ENCODE data around the gene TCP10L.
"Not testable (repeated sequence)": the region's sequence is repeated elsewhere in the genome, so short reads cannot be mapped to it uniquely, and the experiment has no call there.

The TCP10L gene

DNA sequence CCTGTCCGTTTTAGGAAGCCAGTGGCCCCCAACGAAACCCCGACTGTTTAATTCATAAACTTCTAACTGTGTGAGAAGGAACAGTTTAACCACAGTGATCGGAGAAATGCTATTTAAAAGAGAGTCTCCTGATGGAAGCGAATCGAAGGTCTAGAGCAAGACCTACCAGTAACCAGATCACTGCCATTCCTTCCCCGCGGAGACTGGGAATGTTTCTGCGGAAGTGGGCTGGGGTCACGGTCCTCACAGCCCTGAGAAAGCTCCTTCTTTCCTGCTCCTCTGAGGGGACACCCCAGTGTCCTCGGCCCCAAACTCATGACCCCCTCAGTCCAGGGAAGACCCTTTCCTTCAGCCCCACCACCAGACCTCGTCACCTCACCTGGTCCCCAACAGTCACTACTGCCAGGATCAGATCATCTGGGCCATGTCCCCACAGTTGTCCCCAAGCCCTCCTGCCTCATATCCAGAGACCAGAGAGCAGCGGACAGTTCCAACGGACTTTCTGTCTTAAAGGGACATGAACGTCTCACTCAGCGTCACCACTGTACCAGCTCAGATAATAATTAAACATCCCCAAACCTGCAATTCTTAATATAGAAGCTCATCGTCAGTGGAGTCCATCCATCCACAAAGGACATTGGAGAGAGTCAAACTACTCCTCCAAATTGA, at the start of gene TCP10L:
Gene TCP10L (minus strand): TSS at position 482 of the 669 bp plus-strand sequence. CDS start 1,219 bp downstream, outside the sequence.
- DNase-seq, result no peak

GRCh38 chr21:32626621-32627196, 41.4 kb upstream of the TCP10L start:
- no peak for DNase-seq

DNA sequence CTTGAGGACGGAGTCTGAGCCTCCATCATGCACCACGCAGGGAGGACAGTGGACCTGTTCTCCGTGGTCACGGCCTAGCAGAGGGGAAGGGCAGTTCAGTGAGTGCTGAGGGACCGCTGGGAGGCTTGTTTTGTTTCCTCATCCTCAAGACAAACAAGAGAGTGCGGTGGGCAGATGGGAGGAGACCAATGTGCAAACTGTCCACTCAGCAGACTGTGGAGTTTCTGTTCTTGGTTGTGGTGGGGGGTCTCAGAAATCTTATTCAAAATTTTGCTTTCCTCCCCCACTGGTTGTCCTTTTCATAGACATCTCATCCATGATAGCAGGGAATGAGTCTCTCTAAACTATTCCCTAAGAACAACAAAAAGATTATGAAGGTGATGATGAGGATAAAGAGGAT, 32.9 kb upstream of the TCP10L start:
- not testable (repeated sequence) for DNase-seq

GRCh38 chr21:32613436-32614043, 28.2 kb upstream of the TCP10L start:
- DNase-seq, result no peak

- no peak for DNase-seq
These were observed 27.6 kb upstream of the TCP10L start for GRCh38 chr21:32612999-32613337.

DNA sequence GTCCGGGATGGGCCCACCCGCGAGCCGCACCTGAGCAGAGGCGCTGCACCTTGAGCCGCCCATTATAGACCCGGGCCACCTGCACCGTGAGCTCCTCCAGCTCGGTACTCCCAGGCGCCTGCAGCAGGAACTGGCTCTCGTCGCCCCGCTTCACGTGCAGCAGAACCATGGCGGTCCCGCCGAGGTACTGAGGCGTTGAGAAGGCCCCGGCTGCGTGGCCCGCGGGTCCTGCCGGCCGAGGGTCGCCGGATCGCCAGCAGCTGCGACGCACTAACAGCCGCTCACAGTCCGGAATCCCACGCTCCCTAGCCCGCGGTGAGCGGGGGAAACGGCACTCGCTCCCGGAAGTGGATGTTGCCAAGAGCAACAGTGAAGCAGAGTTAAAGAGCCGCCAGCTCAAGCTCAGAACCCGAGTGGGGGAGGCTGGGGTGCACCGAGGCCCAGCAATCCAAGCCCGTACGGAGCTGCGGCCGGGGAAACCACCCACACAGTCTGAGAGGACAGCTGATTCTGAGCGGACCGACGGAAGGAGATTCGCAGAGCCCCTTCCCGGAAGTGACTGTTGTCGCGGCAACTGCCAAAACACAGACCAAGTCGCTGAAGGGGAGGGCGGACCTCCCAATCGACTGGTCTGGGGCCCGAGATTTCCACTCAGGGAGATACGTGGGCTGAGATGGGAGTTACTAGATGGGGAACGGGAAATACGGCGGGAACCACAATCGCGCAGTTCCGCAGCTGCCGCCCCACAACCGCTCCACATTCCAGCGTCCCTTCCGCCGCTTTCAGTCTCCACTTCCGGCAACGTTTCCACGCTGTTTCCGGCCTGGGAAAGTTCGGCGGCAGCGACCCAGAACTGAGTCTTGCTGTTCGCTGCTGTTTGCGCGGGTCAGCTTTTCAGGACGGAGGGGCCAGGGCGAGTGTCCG, 27.0 kb upstream of the TCP10L start, which contains the start of gene CFAP298:
Gene CFAP298 (minus strand): TSS at position 303 of the 924 bp plus-strand sequence. CDS start 134 bp downstream, at position 169.
- DNase-seq, result peak; percentile 91

DNA sequence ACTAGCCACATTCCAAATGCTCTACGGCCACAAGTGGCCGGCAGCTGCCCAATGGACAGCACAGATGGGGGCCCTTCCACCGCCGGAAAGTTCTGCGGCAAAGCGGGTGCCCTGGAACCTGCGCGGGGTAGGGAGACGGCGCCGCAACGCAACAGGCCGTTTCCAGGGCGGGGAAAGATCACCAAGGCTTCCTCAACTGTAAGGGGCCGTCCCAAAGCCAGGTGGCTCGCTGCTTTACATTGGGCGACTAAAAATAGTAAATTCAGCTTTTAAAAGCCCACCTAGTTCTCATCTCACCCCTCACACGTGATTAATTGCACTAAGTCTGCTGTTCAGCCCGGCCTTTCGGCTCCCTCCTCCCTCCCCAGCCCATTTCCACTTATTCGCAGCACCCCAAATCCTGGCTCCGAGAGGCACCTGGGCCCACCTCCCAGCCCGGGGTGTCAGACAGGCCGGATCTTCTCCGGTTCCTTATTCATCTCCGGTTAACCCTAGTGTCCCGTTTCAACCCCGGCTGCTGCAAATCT, 26.2 kb upstream of the TCP10L start:
- no peak for DNase-seq

- not testable (repeated sequence) for DNase-seq
These were observed 25.6 kb upstream of the TCP10L start for GRCh38 chr21:32610940-32611339.

GRCh38 chr21:32608851-32609250, 23.5 kb upstream of the TCP10L start:
- DNase-seq, result no peak

DNA sequence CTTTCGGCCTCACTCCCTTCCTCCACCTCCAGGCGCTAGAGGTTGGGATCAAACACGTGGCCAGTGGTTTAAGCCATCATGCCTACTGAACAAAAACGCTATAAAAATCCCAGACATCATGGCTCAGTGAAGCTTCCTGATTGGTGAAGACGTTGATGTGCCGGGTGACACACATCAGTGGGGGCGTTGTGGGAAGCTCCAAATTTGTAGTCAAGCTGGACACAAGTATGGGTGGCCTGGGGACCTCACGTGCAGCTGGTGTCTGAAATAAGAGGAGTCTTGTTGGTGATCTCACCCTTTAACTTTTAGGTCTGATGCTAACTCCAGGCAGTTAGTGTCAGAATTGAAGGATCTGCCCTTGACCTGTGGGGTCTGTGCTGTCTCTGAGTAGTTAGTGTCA, 20.1 kb upstream of the TCP10L start:
- no peak for DNase-seq

DNA sequence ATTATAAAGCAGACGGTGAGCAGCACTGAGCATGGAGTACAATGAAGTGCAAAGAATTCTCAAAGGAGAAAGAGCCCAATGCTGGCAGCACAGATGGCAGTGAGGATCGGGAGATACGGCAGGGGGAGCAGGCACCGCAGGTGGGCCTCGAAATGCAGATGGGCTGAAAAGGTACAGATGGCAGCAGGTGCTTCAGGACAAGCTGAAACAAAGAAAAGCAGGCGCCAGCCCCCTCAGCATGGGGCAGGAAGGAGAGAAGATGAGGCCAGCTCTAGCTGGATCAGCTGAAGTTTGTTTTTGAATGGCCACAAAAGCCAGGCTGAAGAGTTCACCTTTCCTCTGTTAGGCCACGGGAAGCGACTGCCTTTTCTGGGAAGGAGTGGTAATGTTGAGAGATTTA, 19.1 kb upstream of the TCP10L start:
- no peak for DNase-seq

DNA sequence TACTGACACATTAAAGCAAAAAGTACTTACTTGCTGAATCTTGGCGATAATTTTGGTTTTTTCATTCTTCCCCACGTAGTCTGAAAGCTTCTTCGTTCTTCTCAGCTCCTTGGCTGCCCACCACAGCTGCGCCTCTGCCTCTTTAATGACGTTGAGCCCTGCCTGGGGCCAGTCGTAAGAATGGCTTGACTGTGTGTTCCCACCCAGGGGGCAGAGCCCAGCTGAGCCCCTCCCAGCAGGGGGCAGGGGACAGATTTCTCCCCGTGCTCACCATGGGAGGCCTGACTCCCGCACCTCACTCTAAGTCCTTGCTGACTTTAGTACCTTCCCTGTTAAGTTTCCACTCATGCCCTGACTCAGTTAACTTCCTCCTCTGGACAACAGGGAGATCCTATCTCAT, 17.8 kb upstream of the TCP10L start:
- no peak for DNase-seq

DNA sequence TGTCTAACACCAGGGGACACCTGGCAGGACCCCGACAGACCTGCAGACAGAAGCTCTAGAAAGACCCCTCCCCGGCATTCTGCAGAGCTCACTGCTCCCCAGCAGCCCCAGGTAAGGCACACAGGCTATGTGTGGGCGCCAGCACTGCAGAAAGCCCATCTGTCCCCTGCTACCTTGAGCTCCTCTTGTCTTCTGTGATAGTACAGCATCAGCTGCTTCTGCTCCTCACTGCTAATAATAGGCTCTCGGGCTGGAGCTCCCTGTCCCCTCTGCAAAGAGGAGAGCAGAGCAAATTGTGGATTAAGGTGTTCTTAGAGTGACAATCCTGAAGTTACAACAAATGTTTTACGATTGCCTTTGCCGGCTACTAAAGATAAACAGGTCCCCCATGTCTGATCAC, 16.8 kb upstream of the TCP10L start:
- no peak for DNase-seq

- DNase-seq, result no peak
These were observed 14.2 kb upstream of the TCP10L start for GRCh38 chr21:32599526-32599925.

- no peak for DNase-seq
These were observed 13.8 kb upstream of the TCP10L start for GRCh38 chr21:32599091-32599490.

GRCh38 chr21:32597205-32597604, 11.9 kb upstream of the TCP10L start:
- no peak for DNase-seq

GRCh38 chr21:32595431-32595830, 10.1 kb upstream of the TCP10L start:
- no peak for DNase-seq

DNA sequence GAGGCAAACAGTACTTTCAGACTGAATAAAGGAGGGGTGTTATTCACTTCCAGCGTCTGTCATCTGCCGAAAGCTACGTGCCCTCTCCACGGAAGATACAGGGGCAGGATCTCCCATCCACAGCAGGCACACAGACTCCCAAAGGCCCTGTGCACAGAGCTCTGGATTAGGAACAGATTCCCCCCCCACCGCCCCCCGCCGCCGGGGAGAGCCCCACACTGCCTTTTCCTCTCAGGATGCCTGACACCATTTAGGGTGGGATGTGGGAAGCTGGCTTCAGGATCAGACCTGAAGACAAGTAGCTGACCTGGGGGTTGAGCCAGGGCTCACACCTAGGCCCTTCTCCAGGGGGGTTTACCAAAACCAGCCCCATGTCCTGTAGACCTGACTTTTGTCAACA, 8.4 kb upstream of the TCP10L start:
- no peak for DNase-seq

DNA sequence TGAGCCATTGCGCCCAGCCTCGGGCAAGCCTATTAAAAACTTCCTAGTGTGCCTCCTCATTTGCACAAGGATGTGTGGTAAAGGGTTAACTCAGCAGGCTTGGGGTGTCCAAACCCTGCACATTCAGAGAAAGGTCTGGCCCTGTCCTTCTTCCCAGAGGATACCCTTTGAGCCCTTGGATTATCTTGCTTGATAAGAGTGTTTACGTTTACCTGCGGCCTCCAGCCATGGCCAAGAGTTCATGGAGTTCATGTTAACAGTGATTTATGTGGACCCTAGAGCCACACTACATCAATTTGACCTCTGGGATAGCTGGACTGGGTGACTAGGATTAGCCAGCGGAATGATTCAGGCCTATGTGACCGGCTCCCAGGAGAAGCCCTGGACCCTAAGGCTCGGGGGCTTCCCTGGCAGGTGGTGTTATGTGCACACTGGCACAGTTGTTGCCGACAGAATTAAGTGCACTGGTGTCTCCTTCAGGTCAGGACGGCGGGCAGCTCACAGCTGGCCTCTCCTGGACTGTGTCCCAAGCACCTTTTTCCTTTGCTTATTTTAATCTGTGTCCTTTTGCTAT, 7.7 kb upstream of the TCP10L start:
- no peak for DNase-seq

- no peak for DNase-seq
These were observed 4.8 kb upstream of the TCP10L start for GRCh38 chr21:32590130-32590529.

DNA sequence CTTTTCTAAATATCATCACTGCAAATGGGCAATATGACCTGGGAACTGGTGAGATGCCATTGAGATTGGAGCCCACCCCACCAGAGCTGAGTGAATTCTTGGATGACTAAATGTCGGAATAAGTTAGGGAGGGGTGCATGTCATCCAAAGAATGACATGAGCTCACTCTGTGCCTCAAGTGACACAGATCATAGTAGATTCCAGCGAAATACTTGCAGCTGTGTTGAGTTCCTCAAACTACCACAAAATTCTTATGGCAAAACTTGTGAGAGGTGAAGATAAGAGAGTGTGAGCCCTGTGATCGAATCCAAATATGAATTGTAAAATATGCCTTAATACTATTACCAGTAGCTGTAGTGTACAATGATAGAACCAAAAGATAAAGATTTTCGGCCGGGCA, 2.3 kb upstream of the TCP10L start:
- DNase-seq, result no peak

DNA sequence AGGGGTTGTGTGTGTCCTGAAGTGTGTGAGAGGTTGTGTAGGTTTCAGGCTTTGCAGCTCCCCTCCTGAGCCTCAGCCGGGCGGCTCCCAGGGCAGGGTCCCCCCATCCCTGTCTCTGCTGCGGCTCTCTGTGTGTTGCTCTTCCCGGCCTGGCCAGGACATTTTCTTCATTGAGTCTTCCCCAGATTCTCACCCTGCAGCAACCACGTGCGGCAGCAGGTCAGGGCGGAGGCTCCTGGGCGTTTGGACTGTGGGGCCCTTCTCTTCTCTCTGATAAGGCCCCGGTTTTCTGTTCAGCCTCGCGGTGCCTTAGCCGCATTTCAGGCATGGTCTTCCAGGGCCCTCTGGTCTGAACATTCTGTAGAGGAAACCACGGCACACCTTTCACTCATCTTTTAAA, 1.8 kb upstream of the TCP10L start:
- DNase-seq, result no peak

GRCh38 chr21:32585970-32586369, 647 bp upstream of the TCP10L start:
- no peak for DNase-seq
